ENCODE results near the gene INO80B. TPM values are rescaled to one million over a fixed set of nuclear protein-coding genes. Genes with fewer than 3 reads are reported as not detected.

The INO80B gene
- polyA plus RNA-seq, 1 donor (not counting 4 experiments of a cell fraction or from before 2014, with no cell fraction given), result 18.8 TPM

DNA sequence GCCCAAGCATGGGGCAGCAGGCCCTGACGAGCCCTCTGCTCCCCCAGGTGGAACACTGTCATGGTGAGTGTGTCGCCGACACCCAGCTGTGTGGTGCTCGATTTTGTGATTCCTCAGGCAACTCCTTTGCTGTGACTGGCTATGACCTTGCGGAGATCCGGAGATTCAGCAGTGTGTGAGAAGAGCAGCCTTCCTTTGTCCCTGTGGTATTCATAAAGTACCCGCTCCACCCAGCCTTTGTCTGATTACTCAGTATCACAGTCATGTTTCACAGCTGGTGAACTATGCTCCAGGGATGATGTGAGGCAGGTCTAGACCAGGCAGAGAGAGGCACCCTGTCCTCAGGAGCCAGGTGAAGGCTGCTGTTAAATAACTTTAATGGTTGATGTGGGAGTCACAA is 29.4 kb upstream of the INO80B start:
- H3K36me3 ChIP-seq (ENCODE audit: control insufficient read depth in 2 of 2, extremely low read depth in 1 of 2, insufficient read depth in 2 of 2, low read length in 2 of 2), result peaks cover 28 to 56% of the 10 kb centered on the region in 2 experiments
- dilution Hi-C loops (cut with MboI; ENCODE audit: extremely low pct_ligation_motif_present, low sequenced_read_pairs), result no loop called here

DNA sequence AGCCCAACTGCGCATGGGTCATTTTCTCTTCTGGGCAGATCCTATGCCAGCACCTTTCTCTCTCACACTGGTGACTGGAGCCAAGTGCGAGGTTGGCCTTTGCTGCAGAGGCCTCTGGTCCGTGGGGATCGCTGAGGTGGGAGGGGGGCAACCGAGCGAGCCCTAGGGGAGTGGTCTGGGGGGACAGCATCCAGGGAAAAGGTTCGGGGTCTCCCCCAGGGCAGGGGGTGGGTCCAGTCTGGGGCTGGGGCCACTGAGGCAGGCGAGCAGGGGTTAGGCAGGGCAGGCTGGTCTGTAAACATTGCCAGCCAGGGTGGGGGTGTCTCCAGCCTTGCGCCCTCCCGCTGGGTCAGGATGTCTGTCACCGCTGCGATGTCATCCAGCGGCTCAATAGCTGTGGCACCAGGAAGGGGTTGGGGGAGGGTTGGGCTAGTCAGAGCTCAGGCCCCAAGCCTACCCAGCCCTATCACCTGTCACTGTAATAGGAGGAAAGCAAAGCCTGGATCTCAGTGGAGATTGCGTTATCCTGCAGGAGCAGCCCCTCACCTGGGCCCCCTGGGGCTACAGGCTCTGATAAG is 28.6 kb upstream of the INO80B start:
- FAIRE-seq, result no peak

More for the DNA sequence above, 29.4 kb upstream of the INO80B start:
- peak; percentile 97 for DNase-seq (ENCODE audit: low read depth, low spot score)
- Histone ChIP-seq H3K27ac (ENCODE audit: control insufficient read depth, insufficient read depth, low read length) (peak overlapping the region; percentile 96), H3K9me1 (ENCODE audit: control insufficient read depth, extremely low read depth, insufficient read depth, low read length) (peaks cover 4% of the 10 kb centered on the region), H3K9ac (ENCODE audit: control insufficient read depth, extremely low read depth, insufficient read depth, low read length) (peak overlapping the region; percentile 76), H3K79me2 (ENCODE audit: control insufficient read depth, insufficient read depth, low read length) (peaks cover 2% of the 10 kb centered on the region), H3K4me3 (ENCODE audit: control insufficient read depth in 2 of 3, extremely low read depth in 1 of 3, insufficient read depth in 2 of 3, low read depth in 1 of 3, low read length in 3 of 3) (no peak overlapping the region), H3K4me2 (ENCODE audit: control insufficient read depth, extremely low read depth, insufficient read depth, low read depth, low read length) (peak overlapping the region; percentile 73), H4K20me1 (ENCODE audit: control insufficient read depth, extremely low read depth, insufficient read depth, low read length) (no peaks in the 10 kb centered on the region), H3K9me3 (ENCODE audit: control insufficient read depth, low read depth, low read length) (no peaks in the 10 kb centered on the region), H2AFZ (ENCODE audit: control insufficient read depth, low read length) (no peak overlapping the region), H3K27me3 (ENCODE audit: control insufficient read depth, extremely low read depth, insufficient read depth, low read length) (no peaks in the 10 kb centered on the region), H3K4me1 (ENCODE audit: control insufficient read depth, extremely low read depth, insufficient read depth, low read length) (peaks cover 82% of the 10 kb centered on the region)
- TF ChIP-seq EZH2 (IDR thresholded peaks at IDR 0.05; ENCODE audit: low read length), result no peak
- TF ChIP-seq, protein P1, sequence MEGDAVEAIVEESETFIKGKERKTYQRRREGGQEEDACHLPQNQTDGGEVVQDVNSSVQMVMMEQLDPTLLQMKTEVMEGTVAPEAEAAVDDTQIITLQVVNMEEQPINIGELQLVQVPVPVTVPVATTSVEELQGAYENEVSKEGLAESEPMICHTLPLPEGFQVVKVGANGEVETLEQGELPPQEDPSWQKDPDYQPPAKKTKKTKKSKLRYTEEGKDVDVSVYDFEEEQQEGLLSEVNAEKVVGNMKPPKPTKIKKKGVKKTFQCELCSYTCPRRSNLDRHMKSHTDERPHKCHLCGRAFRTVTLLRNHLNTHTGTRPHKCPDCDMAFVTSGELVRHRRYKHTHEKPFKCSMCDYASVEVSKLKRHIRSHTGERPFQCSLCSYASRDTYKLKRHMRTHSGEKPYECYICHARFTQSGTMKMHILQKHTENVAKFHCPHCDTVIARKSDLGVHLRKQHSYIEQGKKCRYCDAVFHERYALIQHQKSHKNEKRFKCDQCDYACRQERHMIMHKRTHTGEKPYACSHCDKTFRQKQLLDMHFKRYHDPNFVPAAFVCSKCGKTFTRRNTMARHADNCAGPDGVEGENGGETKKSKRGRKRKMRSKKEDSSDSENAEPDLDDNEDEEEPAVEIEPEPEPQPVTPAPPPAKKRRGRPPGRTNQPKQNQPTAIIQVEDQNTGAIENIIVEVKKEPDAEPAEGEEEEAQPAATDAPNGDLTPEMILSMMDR (optimal IDR thresholded peaks at IDR 0.05 in 1 of 3, IDR thresholded peaks at IDR 0.05 in 1 of 3, conservative IDR thresholded peaks at IDR 0.05 in 1 of 3; ENCODE audit: extremely low read depth in 1 of 3, insufficient read depth in 2 of 3, low read length in 3 of 3), result no peak
- peak; percentile 96 for FAIRE-seq

More for the DNA sequence above, 28.6 kb upstream of the INO80B start:
- Histone ChIP-seq H3K36me3 (ENCODE audit: control insufficient read depth in 2 of 2, extremely low read depth in 1 of 2, insufficient read depth in 2 of 2, low read length in 2 of 2) (peaks cover 36 to 64% of the 10 kb centered on the region in 2 experiments), H3K4me3 (ENCODE audit: control insufficient read depth in 2 of 3, extremely low read depth in 1 of 3, insufficient read depth in 2 of 3, low read depth in 1 of 3, low read length in 3 of 3) (no peak overlapping the region), H3K9ac (ENCODE audit: control insufficient read depth, extremely low read depth, insufficient read depth, low read length) (peak overlapping the region; percentile 72), H2AFZ (ENCODE audit: control insufficient read depth, low read length) (no peak overlapping the region), H3K9me1 (ENCODE audit: control insufficient read depth, extremely low read depth, insufficient read depth, low read length) (peaks cover 4% of the 10 kb centered on the region), H4K20me1 (ENCODE audit: control insufficient read depth, extremely low read depth, insufficient read depth, low read length) (no peaks in the 10 kb centered on the region), H3K79me2 (ENCODE audit: control insufficient read depth, insufficient read depth, low read length) (peaks cover 3% of the 10 kb centered on the region), H3K27me3 (ENCODE audit: control insufficient read depth, extremely low read depth, insufficient read depth, low read length) (no peaks in the 10 kb centered on the region), H3K27ac (ENCODE audit: control insufficient read depth, insufficient read depth, low read length) (peak overlapping the region; percentile 96), H3K4me1 (ENCODE audit: control insufficient read depth, extremely low read depth, insufficient read depth, low read length) (peaks cover 78% of the 10 kb centered on the region), H3K9me3 (ENCODE audit: control insufficient read depth, low read depth, low read length) (no peaks in the 10 kb centered on the region), H3K4me2 (ENCODE audit: control insufficient read depth, extremely low read depth, insufficient read depth, low read depth, low read length) (peak overlapping the region; percentile 73)
- no peak for TF ChIP-seq EZH2 (IDR thresholded peaks at IDR 0.05; ENCODE audit: low read length)
- TF ChIP-seq, protein P1 (optimal IDR thresholded peaks at IDR 0.05 in 1 of 3, IDR thresholded peaks at IDR 0.05 in 1 of 3, conservative IDR thresholded peaks at IDR 0.05 in 1 of 3; ENCODE audit: extremely low read depth in 1 of 3, insufficient read depth in 2 of 3, low read length in 3 of 3), result no peak
- no peak for DNase-seq (ENCODE audit: low read depth, low spot score)
- dilution Hi-C loops (cut with MboI; ENCODE audit: extremely low pct_ligation_motif_present, low sequenced_read_pairs), result no loop called here

Data from keratinocyte (primary cell).